ENCODE measurements around the gene RTN3.
"Not testable (repeated sequence)": the region's sequence is repeated elsewhere in the genome, so short reads cannot be mapped to it uniquely, and the experiment has no call there.

The RTN3 gene

GRCh38 chr11:63681321-63682065, at the start of gene RTN3:
TSS of gene RTN3 (plus strand) at chr11:63681500. CDS start at chr11:63681637, 137 bp downstream.
- Mint-ChIP-seq H3K4me1 (ENCODE audit: low read depth) (peaks cover 26% of the 10 kb centered on the region), H3K4me3 (peak within 1 kb of the TSS; percentile 96)

DNA sequence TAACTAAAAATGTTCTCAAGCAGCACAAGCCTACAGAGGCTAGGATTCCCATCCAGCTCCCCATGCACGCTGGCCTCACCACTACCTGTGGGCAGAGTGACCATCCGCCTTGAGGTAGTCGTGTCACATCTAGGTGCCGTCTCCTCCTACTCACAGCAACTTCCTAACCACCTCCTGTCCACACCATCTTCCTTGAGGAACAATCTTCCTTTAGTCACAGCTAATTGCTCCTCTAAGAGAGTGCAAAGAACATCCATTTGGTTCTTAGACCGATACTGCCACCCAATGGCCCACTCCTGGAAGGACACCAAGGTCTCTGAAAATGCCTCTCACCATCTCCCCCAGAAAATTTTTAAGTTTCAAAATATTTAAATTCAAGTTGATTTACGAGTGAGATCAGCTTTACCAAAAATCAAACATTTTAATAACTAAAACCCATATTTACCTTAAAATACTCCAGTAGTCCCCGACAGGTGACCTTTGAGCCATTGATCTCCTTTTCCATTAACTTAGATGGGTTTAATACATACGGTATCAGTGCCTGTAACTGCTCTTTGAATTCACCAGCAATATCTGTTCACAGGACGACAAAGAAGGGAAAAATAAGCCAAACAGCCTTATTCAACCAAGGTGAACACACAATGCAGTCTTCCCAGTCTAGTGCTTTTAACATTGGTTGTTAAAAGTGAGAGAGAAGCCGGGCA, 45.4 kb upstream of the RTN3 start:
- Mint-ChIP-seq H3K27ac (no peak overlapping the region), H3K4me1 (ENCODE audit: low read depth) (peaks cover 16% of the 10 kb centered on the region), H3K27me3 (no peaks in the 10 kb centered on the region), H3K4me3 (no peak overlapping the region), H3K36me3 (peaks cover 9% of the 10 kb centered on the region), H3K9me3 (ENCODE audit: low read depth) (no peaks in the 10 kb centered on the region)

More at GRCh38 chr11:63681321-63682065, at the start of gene RTN3:
- Mint-ChIP-seq H3K36me3 (no peaks in the 10 kb centered on the region), H3K27ac (peak within 1 kb of the TSS; percentile 94), H3K9me3 (ENCODE audit: low read depth) (no peaks in the 10 kb centered on the region), H3K27me3 (no peaks in the 10 kb centered on the region)

DNA sequence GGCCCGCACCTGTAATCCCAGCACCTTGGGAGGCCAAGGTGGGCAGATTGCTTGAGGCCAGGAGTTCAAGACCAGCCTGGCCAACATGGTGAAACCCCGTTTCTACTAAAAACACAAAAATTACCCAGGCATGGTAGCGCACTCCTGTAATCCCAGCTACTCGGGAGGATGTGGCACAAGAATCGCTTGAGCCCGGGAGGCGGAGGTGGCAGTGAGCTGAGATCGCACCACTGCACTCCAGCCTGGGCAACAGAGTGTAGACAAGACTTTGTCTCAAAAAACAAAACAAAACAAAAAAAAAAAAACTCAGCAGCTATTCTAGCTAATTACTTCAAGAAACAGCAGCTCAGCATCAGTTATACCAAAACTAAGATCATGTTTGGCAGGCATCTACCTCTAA, 42.9 kb upstream of the RTN3 start:
- not testable (repeated sequence) for H3K36me3 Mint-ChIP-seq; H3K27ac Mint-ChIP-seq; H3K9me3 Mint-ChIP-seq (ENCODE audit: low read depth); H3K4me3 Mint-ChIP-seq; H3K27me3 Mint-ChIP-seq
- peaks cover 11% of the 10 kb centered on the region for H3K4me1 Mint-ChIP-seq (ENCODE audit: low read depth)

DNA sequence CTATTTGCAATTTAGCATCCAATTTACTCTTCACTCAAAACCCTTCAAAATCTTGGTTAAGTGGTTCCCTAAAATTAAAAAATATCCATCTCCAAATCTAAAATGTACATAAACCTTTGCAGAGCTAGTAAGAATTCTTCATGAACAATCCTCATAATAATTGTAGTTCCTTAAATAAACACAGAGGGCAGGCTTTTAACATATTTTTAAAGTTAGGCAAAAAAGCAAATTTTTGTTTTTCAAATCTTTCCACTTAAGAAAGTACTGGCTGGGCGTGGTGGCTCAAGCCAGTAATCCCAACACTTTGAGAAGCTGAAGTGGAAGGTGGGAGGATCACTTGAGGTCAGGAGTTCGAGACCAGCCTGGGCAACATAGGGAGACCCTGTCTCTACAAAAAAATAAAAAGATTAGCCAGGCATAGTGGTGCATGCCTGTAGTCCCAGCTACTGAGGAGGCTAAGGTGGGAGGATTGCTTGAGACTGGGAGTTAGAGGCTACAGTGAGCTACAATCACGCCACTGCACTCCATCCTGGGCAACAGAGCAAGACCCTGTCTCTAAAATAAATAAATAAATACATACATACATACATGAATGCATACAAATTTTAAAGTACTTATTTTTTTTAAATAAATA, 42.0 kb upstream of the RTN3 start:
- H3K4me1 Mint-ChIP-seq (ENCODE audit: low read depth): peaks cover 11% of the 10 kb centered on the region
- no peaks in the 10 kb centered on the region for H3K27me3 Mint-ChIP-seq
- no peak overlapping the region for H3K4me3 Mint-ChIP-seq
- no peaks in the 10 kb centered on the region for H3K9me3 Mint-ChIP-seq (ENCODE audit: low read depth)
- peaks cover 5% of the 10 kb centered on the region for H3K36me3 Mint-ChIP-seq
- H3K27ac Mint-ChIP-seq: peak overlapping the region; percentile 55

DNA sequence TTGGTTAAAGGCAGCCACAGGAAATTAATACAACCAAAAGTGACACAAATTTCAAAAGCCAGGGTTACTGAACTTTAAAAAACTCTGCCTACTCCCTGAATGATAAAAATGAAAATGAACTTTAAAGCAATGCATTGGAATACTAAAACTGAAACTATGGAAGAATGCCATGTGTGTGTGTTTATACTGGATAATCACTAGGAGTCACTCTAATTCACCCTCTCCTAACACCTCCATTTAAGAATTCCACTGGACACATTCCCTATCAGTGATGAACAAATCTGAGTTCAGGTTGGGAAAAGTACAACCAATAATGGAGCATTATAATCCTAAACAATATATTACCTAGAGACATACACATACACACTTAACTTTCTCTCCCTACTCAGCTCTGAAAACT, 39.6 kb upstream of the RTN3 start:
- Mint-ChIP-seq H3K4me3 (no peak overlapping the region), H3K27me3 (no peaks in the 10 kb centered on the region), H3K9me3 (ENCODE audit: low read depth) (no peaks in the 10 kb centered on the region), H3K36me3 (no peaks in the 10 kb centered on the region), H3K27ac (no peak overlapping the region), H3K4me1 (ENCODE audit: low read depth) (peaks cover 8% of the 10 kb centered on the region)

GRCh38 chr11:63643205-63643604, 38.1 kb upstream of the RTN3 start:
- Mint-ChIP-seq H3K4me3 (no peak overlapping the region), H3K27ac (no peak overlapping the region), H3K36me3 (peaks cover 6% of the 10 kb centered on the region), H3K4me1 (ENCODE audit: low read depth) (peaks cover 3% of the 10 kb centered on the region), H3K27me3 (no peaks in the 10 kb centered on the region), H3K9me3 (ENCODE audit: low read depth) (no peaks in the 10 kb centered on the region)

GRCh38 chr11:63652671-63653070, 28.6 kb upstream of the RTN3 start:
- Mint-ChIP-seq H3K4me3 (no peak overlapping the region), H3K27ac (no peak overlapping the region), H3K4me1 (ENCODE audit: low read depth) (peaks cover 17% of the 10 kb centered on the region)

DNA sequence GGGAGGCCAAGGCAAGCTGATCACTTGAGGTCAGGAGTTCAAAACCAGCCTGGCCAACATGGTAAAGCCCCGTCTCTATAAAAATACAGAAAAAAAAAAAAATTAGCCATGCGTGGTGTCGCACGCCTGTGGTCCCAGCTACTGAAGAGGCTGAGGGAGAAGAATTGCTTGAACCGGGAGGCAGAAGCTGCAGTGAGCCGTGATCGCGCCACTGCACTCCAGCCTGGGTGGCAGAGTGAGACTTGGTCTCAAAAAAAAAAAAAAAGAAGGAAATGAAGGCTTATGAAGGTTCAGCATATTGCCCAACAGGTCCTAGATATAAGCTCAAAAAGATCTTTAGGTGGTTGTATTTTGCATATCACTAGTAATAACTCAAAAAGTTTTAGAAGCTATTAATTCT, 20.3 kb upstream of the RTN3 start:
- Mint-ChIP-seq H3K27ac (no peak overlapping the region), H3K9me3 (ENCODE audit: low read depth) (no peaks in the 10 kb centered on the region), H3K4me3 (no peak overlapping the region), H3K36me3 (peaks cover 4% of the 10 kb centered on the region), H3K4me1 (ENCODE audit: low read depth) (peaks cover 28% of the 10 kb centered on the region), H3K27me3 (no peaks in the 10 kb centered on the region)

More at GRCh38 chr11:63652671-63653070, 28.6 kb upstream of the RTN3 start:
- no peaks in the 10 kb centered on the region for H3K27me3 Mint-ChIP-seq
- no peaks in the 10 kb centered on the region for H3K9me3 Mint-ChIP-seq (ENCODE audit: low read depth)
- peaks cover 17% of the 10 kb centered on the region for H3K36me3 Mint-ChIP-seq

DNA sequence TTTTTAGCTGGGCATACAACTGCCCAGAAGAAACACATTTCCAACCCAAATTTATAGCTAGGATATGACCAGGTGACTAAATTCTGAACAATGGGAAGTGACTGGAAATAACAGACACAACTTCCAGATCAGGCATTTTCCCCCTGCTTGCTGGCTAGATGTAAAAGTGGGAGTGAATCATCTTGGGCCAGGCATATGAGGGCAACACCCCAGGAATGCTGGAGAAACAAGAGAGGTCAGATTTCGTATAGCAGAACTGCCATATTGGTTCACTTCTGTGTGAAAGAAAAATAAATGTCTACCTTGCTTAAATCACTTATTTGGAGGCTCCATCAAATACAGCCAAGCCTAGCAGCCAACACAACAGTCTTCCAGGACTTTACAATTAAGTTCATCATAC, 17.5 kb upstream of the RTN3 start:
- Mint-ChIP-seq H3K36me3 (no peaks in the 10 kb centered on the region), H3K27me3 (no peaks in the 10 kb centered on the region), H3K27ac (no peak overlapping the region), H3K9me3 (ENCODE audit: low read depth) (no peaks in the 10 kb centered on the region), H3K4me3 (no peak overlapping the region), H3K4me1 (ENCODE audit: low read depth) (peaks cover 42% of the 10 kb centered on the region)

DNA sequence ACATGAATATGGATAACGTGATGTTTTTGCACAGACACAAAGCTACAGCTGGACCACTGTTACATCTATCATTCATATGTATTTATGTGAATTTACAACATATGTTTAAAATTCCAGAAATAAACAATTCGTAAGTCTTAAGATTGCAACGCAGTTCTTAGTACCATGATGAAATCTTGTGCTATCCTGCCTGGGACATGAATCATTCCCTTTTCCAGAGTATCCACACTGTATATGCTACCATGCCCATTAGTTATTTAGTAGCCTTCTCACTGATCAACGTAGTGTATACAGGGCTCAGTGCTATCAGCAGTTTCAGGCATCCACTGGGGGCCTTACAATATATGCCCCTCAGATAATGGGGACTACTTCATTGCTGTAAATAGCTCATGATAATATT, 14.4 kb upstream of the RTN3 start:
- Mint-ChIP-seq H3K27ac (no peak overlapping the region), H3K9me3 (ENCODE audit: low read depth) (no peaks in the 10 kb centered on the region), H3K36me3 (peaks cover 3% of the 10 kb centered on the region), H3K4me3 (no peak overlapping the region), H3K4me1 (ENCODE audit: low read depth) (peaks cover 48% of the 10 kb centered on the region), H3K27me3 (no peaks in the 10 kb centered on the region)

DNA sequence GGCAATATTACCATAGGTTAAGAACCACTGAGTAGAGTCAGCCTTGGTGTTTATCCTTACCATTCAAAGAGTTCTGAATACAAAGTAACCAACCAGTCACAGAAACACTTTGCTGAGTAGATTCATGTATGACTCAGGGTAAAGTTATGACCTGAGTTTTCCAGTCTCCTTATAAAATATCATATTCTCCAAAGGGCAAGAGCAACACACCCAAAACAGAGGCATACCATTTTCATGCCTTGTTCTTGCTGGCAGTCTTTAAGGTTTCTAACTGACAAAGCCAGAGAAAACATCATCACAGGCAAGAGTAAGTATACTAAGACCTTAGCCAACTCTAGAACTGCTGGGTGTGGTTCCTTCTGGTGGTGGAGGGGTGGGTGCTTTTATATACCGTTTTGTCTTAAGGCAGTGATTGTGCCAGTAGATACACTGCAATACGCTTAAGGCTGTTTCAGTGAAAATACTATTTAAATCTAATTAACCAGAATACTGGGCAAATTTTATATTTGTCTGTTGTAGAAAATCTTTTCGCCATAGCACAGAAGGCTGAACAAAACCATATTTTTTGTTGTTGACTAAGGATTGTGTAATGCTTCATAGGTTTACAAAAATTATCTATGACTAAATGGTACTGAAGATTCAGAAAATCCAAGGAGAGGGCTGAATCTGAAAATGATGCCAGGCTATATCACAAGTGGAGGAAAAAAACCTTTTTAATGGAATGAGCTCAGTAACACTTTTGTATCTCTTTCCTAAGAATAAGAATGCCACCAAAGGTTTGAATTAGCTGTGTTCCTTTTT, 13.1 kb upstream of the RTN3 start:
- H3K27me3 Mint-ChIP-seq: no peaks in the 10 kb centered on the region
- peaks cover 48% of the 10 kb centered on the region for H3K4me1 Mint-ChIP-seq (ENCODE audit: low read depth)
- peaks cover 3% of the 10 kb centered on the region for H3K36me3 Mint-ChIP-seq
- H3K27ac Mint-ChIP-seq: peak overlapping the region; percentile 66
- H3K9me3 Mint-ChIP-seq (ENCODE audit: low read depth): no peaks in the 10 kb centered on the region
- peak overlapping the region; percentile 47 for H3K4me3 Mint-ChIP-seq

GRCh38 chr11:63670096-63670432, 11.2 kb upstream of the RTN3 start:
- Mint-ChIP-seq H3K36me3 (peaks cover 3% of the 10 kb centered on the region), H3K9me3 (ENCODE audit: low read depth) (no peaks in the 10 kb centered on the region), H3K4me3 (peak overlapping the region; percentile 86), H3K4me1 (ENCODE audit: low read depth) (peaks cover 41% of the 10 kb centered on the region), H3K27me3 (no peaks in the 10 kb centered on the region), H3K27ac (peak overlapping the region; percentile 83)

- Mint-ChIP-seq H3K4me3 (peak overlapping the region; percentile 86), H3K27me3 (no peaks in the 10 kb centered on the region), H3K9me3 (ENCODE audit: low read depth) (no peaks in the 10 kb centered on the region), H3K36me3 (peaks cover 3% of the 10 kb centered on the region), H3K4me1 (ENCODE audit: low read depth) (peaks cover 39% of the 10 kb centered on the region), H3K27ac (peak overlapping the region; percentile 83)
These were observed 10.6 kb upstream of the RTN3 start for GRCh38 chr11:63670433-63671321.
